Kidney capillary endothelial cell (primary cell): ENCODE measurements around the gene ELK4.

Experiments used
- DNase-seq: peaks from one replicate; pipeline ENCODE4 v3.0.0-alpha.2; 2018; ENCODE audit warnings: low spot score

Gene ELK4

DNA sequence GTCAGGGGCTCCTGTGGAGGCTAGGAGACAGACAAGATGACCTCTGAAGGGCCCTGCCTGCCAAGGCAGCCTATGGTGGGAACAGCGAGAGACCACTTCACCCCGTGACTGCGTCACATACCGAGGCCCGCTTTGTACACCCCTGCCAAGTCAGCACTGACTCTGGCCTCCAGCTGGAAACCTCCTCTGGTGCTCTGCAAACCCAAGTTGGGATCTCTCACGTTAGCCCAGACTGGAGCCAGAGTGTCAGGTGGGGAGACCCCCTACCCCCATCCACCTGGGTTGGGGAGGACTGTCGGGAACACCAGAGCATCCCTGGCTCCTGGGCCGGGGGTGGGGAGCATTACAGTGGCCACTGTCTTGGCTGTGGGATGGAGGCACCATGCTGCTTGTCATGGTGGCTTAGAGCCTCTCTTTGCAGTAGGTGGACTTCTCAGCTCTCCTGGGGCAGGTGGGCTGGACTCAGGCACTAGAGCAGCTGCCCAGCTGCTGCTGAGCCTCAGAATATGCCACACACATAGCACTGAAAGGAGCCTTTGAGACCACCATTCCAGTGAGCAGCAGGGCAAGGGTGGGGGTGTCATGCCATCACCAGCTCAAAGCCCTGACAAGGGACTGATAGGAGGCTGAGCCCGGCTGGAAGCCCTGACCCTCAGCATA, 50.4 kb downstream of the ELK4 start:
- DNase-seq: no peak

DNA sequence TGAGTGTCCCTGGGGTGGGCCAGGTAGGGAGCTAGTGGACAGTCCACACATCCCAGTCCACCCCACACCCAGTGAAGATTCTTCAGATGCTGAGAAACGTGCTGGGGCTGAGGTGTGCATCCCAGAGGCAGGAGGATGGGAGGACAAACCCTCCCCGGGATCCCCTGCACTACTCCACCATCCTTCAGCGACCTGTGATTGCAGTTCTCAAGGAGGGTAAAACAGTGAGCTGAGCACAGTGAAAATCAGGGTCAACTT, 51.0 kb downstream of the ELK4 start:
- no peak for DNase-seq

DNA sequence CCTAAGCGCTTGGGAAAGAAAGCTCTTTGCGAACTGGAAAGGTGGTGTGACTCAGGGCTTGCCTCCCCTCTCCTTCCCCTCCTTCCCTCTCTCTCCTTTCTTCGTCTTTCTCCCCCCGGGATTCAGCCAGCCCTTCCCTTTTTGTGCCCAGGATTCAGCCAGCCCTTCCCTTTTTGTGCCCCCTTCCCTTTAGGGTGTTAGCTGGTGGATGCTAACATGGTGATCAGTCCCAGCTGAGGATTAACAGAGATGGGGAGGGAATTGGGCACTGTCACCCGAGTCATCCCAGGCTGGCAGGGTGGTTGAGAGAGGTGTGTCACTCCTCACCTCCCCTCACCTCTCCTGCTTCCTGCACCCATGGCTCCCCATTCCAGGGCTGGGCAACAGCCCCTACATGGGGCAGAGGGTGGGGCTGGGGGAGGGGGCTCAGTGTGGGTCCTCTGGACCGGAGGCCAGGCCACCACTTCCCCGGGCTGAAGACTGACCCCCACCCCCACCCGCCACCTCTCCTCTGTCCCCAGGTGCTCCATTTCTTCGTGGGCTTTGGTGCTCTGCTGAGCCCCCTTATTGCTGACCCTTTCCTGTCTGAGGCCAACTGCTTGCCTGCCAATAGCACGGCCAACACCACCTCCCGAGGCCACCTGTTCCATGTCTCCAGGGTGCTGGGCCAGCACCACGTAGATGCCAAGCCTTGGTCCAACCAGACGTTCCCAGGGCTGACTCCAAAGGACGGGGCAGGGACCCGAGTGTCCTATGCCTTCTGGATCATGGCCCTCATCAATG, 51.5 kb downstream of the ELK4 start:
- DNase-seq: no peak

DNA sequence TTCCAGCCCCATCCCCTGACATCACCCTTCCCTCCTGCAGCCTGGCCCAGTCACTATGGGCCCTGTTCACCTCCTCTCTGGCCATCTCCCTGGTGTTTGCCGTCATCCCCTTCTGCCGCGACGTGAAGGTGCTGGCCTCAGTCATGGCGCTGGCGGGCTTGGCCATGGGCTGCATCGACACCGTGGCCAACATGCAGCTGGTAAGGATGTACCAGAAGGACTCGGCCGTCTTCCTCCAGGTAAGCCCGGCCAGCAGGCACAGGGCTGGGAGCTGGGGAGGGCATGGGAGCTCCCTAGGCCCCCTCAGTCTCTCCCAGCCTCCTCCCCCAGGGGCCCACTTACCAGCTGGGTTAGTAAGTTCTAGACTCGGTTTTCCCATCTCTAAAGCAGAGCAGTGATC, 52.1 kb downstream of the ELK4 start:
- no peak for DNase-seq

DNA sequence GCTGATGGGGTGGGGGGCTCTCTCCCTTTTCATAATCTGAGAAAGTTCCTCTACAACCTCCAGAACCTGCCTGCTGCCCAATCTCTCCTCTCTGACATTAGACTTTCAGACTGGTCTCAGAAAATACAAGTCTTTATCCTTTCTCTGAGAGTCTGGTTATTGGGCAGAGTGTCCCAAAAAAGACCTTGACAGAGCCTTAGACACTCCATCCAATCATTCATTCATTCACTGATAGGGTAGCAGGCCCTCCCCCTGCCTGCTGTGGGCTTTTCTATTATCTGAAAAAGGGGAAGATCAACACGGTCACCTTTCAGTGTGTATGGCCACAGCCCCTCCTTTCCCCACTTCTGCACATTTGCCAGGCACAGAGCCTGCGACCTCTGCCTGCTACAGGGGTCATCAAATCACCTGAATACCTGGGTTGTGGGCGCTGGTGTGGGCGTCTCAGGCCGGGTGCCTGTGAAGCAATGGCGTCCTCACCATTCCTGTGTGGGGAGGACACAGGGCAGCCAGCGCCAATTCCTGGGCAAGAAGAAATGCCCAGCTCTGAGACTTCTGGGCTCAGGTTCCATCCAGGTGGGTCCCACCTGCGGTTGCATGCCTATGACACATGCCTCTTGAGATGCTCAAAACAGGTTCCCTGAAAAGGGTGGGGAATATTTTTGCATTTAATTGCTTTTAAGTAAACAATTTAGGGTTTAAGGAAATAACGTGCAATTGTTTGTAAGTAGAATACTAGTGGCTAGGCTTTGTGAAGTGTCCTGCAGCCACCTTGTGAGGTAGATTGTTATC, 52.8 kb downstream of the ELK4 start:
- DNase-seq: no peak

DNA sequence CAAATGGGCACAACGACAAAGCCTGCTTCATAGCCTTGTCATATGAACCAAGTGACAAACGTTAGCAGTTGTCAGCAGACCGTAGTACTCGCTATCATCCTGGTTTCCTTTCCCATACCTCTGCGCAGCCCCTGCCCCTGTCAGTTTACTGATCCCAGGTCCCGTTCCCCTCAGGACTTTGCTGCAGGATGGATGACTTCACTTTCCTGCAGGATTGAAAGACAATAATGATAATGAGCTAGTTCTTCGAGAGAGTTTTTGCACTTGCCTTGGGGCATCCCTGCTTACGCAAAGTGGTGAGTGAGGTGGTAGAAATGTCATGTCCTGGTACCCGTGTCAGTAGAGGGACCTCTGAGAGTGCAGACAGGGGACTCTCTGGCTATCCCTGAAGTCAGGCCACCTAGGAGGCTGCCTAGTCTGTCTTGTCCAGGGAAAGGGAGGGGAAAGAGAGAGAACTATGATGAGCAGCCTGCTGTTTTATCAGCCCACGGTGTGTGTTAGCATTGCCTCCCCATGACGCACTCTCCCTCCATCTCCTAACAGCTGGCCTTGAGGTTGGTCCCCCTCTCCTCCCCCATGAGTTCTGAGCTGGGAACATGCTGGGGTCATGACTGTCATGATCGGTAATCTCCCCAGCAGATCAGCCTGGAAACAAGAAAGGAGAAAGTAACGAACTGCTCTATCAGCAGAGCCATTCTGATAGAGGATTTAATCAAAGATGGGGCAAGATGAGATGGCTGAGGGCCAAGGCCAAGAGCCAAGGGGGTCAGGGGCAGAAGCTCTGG, 53.7 kb downstream of the ELK4 start:
- no peak for DNase-seq

DNA sequence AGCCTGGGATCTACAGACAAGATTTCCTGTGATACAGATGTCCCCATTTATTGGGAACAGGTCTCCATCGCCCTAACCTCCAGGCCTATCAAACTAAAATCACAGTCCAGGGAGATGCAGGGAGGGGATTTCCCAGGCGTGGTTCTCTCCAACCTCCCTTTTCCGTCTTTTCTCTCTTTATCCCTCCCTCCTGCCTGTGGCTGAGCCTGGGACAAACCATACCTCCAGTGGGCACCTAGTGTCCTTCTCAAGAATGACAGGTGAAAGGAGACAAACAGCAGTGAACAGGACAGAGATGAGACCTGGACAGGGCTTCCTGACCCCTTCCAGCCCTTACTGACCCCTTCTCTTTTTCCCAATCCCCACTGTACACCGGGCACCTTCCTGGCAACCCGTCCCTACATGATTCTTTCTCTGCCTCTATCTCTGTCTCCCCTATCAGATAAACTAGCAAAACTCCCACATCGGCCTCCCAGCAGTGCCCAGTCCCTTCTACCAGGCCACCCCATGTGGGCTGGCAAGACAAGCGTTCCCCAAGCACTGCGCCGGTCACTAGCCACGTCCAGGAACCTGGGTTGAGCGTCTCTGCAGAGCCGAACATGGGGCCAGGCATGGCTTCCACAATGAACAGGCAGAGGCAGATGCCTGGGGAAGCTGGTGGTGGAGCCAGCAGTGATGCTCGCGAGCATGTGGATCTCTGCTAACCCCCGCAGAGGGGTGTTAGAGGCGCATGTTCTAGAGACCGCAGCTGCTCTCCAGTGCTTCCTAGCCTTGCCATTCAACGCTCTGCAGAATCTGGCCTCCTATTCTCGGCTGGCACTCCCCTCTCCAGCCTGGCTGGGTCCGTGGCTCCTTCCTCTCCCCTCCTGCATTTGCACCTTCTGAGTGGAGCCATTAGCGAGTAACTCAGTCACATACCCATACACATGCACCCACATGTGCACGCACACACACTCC, 54.7 kb downstream of the ELK4 start:
- DNase-seq: no peak

DNA sequence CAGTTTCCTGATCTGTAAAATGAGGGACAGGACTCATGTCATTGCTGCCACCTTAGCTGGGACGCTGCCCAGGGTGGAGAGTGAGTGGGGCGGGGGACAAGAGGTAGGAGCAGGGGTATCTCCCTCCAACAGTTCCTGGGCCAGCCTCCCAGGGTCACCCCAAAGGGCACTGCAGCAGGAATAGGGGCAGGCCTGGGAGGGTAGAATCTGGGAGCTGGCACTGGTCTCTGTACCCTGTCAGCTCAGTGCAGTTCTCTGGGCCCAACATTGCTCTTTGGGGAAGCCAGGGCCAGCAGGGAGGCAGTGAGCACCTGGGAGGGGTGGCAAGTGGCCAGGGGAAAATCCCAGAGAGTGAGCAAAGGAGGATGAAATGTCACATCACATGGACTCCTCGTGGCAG, 55.8 kb downstream of the ELK4 start:
- no peak for DNase-seq

DNA sequence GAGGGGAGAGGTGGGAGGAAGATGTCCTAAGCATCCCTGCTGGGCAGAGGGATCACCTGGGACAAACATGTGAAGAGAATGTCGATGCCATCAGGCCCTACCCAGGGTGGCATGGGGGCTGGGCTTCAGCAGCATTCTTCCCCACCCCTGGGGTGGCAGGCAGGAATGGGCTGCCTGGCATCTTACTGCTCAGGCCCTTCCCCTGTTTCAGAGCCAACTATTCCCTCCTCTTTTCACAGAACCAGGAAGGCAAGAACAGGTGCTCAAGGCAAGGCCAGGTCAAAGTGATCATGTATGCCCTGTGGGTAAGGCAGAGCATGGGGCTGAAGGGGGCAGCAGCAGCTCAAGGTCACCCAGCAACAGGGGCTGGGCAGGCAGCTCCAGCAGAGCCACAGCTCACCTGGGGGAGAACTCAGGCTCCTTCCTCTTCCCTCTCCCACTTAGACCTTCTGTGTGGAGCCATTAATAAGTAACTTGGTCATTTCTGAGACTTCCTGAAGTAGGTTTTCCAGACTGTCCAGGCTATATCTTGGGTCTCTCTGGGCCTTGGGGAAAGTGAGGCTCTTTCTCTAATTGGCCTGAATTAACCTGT, 56.4 kb downstream of the ELK4 start:
- no peak for DNase-seq

DNA sequence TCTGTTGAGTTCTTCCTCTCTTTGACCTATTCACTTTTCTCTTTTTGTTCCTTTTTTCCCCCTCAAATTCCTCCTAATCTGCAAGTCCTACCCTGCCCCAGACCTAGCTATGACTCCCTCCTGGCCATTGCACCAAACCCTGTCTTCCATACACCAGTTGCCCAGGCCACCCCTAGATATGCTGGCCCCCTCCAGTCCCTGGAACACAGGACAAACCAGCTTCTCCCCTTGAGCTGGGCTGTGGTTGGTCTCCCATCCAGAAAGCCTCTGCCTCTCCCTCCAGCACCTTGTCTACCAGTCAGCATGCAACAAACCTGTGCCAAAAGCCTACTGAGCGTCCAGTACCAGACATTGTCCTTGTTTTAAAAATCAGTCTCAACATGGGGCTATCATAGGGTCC, 59.4 kb downstream of the ELK4 start:
- DNase-seq: no peak

DNA sequence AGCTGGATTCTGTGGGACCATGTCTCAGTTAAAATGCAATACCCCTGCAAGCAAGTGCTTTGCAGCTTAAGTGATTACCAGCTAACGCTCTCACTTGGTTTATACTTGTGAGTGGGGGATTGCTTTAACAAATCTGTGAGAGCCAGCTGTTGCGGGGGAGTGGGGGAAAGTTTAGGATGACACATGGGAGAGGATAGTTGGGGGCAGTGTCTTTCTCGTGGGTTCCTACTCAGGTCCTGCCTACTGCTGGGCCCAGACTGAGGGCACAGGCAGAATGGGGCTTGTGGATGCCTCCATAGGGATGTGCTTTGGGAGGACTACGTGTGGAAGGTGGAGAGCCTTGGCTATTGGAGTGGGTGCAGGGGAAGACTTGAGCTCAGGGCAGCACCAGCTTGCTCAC, 60.1 kb downstream of the ELK4 start:
- no peak for DNase-seq

DNA sequence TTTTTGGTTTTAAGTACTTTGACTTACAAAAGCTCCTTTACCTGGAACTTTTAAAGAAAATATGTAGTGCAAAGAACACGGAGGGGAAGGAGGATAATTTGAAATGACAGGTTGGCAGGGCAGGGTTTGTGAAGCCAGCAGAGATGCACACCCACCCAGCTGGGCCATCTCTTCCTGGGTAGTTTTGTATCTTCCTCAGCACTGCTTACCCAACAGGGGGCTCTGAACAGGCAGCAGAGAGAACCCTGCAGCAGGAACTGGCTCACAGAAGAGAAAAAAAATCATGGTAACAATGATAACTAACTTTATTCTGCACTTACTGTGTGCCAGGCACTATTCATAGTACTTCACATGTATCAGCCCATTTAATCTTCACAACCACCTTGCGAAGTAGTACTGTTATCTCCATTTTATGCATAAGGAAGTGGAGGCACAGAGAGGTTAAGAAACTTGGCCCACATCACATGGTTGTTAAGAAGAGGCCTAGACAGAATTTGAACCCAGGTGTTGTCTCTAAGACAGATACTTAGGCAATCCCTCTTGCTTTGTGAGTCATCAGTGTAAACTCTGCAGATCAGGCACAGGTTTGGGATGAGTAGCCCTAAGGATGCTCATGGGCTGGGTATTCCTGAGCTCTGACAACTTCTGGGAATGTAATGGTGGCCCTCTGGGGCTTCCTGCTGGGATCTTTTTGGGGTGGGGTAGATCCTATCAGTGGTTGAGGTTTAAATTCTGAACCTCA, 60.8 kb downstream of the ELK4 start:
- DNase-seq: no peak

DNA sequence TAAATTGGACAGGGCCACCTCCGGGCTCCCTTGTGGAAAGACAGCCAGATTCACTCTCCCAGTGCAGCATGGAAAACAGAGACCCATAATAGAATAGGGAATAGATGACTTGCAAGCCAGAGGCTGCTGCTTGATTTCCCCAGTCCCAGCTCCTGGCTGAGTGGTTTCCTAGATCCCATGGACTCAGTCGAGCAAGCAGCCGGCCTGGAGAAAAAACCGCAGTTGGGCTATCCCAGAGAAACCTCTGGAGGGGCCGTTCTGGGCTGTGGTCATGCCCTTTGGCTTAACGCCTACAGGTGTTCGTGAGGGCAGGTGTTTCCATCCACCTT, 61.7 kb downstream of the ELK4 start:
- DNase-seq: no peak

DNA sequence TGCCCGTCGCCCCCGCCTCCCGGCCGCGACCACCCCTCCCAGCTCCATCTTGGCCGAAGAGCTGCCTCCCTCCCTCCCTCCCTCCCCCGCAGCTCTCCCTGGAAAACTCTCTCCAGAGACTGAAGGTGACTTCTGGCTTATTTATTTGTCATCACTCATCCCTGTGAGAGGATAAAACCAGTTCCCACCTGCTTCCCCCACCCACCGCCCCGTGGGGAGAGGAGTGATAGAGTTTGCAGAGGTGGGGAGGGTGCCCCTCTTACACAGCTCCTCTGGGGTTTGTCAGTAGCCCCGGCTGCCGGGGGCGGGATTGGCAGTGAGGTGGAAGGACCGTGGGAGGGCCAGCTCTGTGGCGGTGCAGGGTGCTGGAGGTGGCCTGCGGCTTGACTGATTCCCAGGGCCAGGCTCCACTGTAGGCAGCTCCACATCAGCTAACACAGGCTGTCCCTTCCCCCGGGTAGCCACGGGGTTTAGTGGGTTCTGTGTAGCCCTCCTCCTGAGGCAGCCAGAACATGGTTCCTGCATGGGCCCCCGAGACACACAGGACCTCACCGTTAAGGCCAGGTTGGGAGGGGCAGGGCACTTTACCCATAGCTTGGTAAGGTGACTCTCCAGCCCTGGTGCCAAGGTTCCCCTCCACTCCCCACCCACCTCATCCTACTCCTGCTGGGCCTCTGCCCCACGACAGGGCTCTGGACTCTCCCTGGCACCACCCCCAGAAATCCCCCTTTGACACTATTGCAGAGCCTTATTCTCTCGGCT, 62.2 kb downstream of the ELK4 start:
- DNase-seq: no peak

DNA sequence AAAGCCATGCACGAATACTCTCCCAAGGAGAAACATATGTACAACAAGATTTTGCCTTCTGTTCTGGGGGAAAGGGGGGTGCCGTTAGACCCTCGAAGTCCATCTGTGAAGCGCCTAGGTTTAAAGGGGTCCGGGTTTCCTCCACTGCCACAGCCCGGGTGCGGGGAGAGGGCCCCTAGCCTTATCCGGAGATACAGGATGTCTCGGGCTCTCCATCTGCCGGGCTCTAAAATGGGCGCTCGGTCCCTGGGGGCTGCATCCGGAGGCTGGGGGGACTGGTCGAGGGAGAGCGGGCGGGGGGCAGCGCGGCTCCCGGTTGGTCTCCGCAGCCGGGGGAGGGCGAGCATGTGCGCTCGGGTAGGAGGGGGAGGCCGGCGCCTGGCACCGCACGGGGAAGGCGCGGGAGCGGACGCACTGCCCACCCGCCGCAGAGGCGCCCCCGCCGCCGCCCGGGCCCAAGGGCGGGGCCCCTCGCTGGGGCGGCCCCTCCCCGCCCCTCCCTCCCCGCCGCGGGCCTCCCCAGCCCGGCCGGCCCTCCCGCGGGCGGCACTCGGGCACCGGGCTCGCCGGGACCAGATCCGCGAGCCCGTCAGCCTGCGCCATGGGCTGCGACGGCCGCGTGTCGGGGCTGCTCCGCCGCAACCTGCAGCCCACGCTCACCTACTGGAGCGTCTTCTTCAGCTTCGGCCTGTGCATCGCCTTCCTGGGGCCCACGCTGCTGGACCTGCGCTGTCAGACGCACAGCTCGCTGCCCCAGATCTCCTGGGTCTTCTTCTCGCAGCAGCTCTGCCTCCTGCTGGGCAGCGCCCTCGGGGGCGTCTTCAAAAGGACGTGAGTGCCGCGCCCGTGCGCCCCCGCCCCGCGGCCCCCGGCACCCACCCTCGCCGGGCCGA, 63.1 kb downstream of the ELK4 start:
- DNase-seq: no peak

DNA sequence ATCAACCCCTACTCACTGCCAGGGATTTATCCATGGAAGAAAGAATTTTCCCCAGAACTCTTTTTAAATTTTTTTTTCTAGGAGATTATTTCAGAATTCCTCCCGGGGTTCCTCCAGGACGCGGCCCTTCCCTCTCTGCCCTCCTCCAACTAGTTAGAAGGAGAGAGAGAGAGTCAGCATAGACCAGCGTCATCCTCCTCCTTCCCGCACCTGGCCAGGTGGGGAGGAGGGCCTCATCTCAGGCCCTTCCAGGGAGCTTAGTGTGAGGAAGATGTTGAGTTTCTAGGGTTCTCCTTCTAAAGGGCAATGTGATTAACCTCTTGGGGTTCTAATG, 63.7 kb downstream of the ELK4 start:
- no peak for DNase-seq

DNA sequence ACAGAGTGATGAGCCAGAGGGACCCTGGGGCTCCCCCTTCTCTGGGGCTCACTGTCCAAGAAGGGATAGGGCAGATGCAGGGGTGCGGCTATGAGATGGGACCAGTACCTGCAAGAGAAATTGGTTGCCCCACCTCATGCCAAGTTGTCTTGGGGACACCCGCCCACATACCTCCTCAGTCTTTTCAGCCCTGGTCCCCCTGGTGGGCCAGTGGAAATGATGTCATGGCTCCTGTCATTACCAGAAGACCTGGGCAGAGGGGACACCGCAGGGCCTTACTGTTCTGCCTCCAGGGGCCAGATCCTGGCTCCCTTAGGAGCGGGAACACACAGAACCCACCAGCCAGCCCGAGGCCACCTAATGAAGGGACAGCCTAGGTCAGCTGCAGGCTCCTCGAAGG, 64.1 kb downstream of the ELK4 start:
- no peak for DNase-seq

DNA sequence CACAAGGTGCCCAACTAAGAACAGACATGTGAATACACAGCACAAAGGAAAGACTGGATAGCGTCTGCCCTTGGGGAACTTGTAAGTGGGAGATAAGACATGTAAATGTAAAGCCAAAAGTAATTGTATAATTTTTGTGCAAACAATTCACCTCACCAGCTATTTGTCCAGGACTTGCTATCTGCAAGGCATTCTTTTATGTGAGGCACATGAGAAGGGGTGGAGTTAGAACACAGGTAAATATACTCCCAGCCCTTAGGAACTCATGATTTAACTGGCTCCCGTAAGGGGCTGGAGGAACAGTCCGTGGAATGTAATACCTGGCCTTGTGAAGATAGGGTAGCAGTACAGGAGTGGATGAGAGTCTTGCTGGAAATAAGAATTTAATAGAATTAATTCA, 66.0 kb downstream of the ELK4 start:
- no peak for DNase-seq

DNA sequence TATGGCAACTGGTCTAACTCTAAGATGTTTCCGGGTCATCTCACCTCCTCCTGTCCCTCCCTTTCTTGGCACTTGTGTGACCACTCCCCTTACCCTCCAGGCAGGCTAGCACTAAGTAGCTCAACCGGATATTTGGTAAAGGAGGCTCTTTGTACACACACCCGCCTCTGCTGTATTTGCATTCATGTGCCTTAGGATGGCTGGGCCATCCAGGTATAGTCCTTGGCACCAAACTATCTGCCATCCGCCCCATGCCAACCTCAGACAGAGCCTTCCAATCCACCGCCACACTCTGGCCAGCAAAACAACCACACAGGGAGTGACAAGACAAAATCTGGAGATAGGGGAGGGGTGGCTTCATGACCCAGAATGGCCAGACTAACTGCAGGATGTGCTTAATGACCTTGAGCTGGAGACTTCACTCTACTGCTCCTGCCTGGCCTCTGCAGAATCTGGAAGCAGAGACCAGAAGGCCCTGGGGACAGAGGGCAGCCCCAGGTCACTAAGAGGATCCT, 67.8 kb downstream of the ELK4 start:
- DNase-seq: no peak
